NCI-H146 treated with DMSO at 0.1 percent for 48 hours (cell line): Measurements from ENCODE around the gene SESN1.

ENCODE experiments used
- DNase-seq: peaks from one replicate; lab custom pipeline; 2025; ENCODE audit not compliant: unreplicated experiment; lab: John Stamatoyannopoulos, UW

Gene SESN1

DNA sequence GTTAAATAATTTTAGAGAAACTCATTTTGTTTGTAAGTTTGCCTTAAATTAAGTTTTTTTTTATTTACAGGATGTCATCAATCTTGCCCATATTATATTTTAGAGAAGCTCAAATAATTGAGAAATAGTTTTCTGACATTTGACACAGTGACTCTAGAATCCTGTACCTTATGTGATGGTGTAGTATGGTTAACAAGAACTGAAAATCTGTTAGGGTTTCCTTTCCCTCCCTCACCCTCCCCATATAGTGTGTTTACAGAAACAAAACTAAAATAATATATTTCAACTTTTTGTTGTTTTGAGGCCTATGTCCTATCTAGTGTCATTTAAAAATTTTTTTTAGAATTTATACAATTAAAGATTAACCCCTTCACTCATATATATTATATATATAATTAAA is 91.8 kb downstream of the SESN1 start:
- DNase-seq = no peak

DNA sequence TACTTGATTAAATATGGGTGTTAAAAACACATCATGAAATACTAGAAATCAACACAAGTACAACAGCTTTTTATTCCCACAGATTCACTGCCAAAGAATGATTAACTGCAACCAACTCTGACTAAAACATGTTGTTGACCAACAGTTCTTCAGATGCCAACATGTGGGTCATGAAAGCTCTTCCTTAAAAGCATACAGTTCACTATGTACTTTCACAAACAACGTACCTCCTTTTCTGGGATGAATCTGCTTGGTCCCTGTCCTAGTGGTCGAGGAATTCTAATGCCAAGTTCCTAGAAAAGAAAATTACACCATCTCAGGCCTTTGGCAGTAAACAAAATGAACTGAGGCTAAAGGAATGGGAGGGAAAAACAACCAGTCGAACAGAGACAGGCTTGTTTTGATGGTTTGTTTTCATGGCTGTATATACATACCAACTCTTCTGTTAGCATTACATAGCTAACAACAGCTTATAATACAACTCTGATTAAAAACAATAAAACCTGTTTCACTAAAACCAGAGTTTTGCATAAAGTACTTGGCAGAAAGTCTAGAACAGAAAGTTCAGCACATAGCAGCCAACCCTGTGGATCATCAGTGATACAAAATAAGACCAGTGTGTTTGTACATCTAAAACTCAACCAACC is 92.5 kb downstream of the SESN1 start:
- DNase-seq = no peak

DNA sequence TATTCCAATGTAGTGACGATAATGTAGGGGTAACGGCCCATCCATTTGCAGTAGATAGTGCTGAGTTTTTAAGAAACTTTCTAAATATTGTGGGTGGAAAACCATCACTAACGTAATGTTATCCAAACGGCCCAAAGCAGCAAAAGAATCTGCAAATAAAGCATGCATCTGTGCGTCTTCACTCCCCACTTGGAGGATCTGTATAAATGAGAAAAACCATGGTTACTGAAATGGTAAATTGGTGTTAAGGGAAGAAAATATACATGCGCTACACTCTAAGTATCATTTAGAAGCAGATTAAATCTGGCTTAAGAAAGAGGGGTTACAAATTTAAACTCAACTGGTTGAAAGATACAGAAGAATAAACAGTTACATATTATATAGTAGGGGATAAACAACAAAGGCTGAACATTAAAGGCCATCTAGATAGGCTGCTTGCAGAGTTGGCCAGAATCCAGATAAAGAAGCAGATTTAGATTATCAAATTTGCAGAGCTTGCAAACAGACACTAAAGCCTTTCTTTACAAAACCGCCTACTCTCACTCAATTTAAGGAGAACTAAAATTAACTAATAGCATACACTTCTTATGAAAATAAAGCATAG is 93.3 kb downstream of the SESN1 start:
- no peak for DNase-seq

- no peak for DNase-seq
Measured at GRCh38 chr6:109000289-109000688, 94.4 kb downstream of the SESN1 start.

DNA sequence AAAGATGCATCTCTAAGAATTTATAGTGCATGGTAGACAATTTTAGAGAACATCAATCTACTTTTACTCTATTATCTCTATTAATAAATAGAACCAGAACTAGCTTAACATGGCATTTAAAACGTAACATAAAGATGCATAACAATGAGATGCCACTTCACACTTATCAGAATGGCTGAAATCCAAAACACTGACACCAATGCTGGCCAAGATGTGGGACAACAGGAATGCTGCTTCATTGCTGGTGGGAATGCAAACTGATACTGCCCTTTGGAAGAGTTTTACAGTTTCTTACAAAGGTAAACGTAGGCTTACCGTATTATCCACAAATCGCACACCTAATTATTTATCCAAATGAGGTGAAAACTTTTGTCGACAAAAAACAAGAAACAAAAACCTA is 95.2 kb downstream of the SESN1 start:
- DNase-seq = no peak

DNA sequence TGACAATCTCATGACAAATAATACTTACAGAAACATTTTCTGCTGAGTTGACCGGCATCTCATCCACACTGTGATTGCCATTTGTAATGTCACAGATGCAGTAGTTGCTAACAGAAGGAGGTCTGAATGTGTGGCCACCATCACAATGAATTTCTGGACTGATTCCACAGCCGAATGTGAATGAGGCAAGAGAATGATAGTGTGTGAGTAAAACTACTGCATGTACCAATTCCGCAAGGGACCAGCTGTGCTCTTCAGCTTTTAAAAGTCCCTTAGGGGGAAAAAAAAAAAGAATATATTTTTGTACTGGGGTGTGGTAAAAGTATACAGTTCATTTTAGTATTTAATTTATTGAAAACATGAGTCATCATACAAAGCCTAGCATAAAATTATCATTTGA is 96.2 kb downstream of the SESN1 start:
- DNase-seq = no peak

- DNase-seq = no peak
Measured at GRCh38 chr6:108996208-108996607, 98.4 kb downstream of the SESN1 start.

- DNase-seq = no peak
Measured at GRCh38 chr6:108995296-108995695, 99.3 kb downstream of the SESN1 start.

DNA sequence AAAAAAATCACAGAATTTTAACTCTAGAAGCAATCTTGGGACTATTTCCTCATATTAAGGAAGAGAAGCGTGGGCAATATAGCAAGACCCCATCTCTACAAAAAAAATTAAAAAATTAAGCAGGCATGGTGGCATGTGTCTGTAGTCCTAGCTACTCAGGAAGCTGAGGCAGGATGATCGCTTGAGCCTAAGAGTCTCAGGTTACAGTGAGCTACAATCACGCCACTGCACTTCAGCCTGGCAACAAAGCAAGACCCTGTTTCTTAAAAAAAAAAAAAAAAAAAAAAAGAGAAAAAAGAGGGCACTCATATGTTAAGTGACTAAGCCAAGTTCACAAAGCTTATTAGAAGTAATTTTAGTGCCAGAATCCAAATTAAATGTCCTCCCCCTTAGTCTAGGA is 100.8 kb downstream of the SESN1 start:
- DNase-seq = no peak

GRCh38 chr6:108989700-108990099 is 104.9 kb downstream of the SESN1 start:
- DNase-seq = no peak

DNA sequence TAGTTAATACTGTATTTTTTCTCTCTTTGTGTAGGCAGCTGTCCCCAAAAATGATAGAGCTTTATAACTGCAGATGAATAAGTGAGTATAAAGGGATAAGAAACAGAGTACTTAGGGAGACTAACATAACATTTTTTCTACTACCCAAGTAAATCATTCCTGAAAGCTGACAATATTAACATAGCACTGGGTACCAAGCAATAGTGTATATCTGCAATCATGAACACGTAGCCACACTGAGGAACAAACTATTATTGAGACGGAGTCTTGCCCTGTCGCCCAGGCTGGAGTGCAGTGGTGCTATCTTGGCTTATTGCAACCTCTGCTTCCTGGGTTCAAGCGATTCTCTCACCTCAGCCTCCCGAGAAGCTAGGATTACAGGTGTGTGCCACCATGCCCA is 105.9 kb downstream of the SESN1 start:
- no peak for DNase-seq

DNA sequence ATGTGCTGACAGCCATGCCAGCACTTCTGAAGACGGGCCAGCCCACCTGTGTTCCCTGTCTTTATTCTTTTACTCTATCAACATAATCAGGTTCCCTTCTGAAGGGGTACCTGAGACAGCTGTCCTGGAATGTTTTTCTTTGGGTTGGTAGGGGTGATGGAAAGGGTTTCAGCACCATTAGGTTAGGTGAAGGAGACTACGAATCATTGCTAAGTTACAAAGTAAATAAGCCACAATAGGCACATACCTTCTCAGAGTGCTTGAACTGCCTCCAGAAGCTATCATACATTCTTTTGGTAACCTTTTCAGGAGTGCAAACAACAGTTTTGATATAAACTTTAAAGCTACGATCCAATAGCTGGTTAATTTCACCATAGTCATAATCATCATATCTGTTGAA is 106.3 kb downstream of the SESN1 start:
- DNase-seq = no peak

GRCh38 chr6:108987156-108987555 is 107.5 kb downstream of the SESN1 start:
- DNase-seq = no peak

- no peak for DNase-seq
Measured at GRCh38 chr6:108985301-108985700, 109.3 kb downstream of the SESN1 start.

GRCh38 chr6:108983151-108983550 is 111.5 kb downstream of the SESN1 start:
- DNase-seq = no peak

GRCh38 chr6:108982154-108983113 is 112.2 kb downstream of the SESN1 start:
- DNase-seq = no peak

DNA sequence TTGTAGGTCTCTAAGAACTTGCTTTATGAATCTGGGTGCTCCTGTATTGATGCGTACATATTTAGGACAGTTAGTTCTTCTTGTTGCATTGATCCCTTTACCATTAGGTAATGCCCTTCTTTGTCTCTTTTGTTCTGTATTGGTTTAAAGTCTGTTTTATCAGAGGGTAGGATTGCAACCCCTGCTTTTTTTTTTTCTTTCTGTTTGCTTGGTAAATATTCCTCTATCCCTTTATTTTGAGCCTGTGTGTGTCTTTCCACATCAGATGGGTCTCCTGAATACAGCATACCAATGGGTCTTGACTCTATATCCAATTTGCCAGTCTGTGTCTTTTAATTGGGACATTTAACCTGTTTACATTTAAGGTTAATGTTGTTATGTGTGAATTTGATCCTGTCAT is 116.0 kb downstream of the SESN1 start:
- DNase-seq = peak; percentile 26

DNA sequence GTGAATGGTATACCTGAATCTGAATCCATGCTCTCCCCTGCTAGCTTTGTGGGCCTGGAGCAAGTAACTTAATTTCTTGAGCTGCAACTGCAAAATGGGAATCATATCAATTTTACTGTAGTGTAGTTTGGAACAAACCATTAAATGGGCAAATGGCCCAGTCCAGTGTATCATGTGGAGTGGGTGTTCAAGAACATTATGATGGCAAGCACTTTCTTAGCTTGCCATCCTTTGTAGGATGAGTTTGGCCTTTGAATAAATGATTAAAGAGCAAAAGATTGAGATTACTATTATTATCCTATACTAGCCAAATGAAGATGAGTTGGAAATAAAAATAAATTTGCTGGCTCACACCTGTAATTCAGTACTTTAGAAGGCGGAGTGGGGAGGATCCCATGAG is 120.4 kb downstream of the SESN1 start:
- DNase-seq = no peak

DNA sequence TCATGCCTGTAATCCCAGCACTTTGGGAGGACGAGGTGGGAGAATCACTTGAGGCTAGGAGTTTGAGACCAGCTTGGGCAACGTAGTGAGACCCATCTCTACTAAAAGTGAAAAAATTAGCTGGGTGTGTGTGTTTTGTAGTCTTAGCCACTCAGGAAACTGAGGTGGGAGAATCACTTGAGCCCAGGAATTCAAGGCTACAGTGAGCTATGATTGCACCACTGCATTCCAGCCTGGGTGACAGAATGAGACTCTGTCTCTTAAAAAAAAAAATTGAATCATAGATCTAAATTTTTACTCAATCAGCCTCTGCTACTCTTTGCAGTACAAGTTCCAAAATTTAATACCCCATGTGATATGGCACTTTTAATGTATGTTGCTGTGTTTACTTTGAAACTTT is 124.9 kb downstream of the SESN1 start:
- no peak for DNase-seq

DNA sequence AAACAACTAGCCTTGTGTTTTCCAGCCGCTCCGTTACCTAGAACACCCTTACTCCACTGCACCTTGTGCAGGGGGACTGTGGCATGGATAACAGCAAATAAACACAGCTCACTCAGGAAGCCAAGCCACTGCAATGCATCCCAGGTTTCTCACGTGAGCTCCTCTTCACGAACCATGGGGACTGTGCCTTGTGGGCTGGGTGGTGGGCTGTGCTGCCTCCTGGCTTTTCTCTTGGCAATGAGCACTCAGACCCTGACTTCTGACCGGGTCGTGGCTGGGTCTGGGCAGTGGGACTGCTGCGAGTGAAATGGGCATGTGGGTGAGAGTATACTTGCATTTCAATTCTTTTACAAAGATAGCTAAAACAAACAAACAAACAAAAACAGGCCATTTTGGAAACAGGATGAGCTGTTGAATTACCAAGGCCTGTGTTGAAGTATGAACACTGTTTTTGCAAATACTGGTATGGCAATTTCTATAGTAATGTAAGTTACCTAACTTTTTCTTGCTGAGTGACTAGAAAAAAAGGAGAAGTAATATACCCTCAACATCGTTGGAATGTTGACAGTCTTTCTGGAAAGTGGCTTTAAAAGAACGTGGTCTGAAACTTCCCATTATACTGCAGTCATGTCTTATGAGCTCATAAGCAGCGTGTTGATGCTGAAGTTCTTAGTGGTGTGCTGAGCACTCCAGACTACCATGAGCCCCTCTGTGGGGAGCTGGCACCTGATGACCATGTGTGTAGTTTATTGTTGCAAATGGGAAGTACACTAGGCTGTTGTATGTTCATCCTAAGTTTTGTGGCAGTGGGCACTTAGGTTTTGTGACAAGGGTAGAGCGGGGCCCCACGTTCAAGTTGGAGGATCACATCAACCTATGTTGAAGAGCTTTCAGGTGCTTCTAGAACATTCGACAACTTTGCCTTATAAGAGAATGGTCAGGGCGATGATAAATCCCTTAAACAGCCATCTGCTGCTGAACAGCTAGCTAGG is 126.0 kb downstream of the SESN1 start:
- no peak for DNase-seq
